Stimulated activated CD4-positive, alpha-beta T cell treated with anti-CD3 and anti-CD28 coated beads, Interleukin-1b, Interleukin-23, amount 100 ng/mL, for 1 hour (primary cell): ENCODE results near the gene DIPK2A.

Experiments used
- DNase-seq, 2 donors: peaks; one replicate each; pipeline ENCODE4 v3.0.0-alpha.2; 2020; ENCODE audit warnings: low read depth in 2 of 2

DIPK2A gene, protein sequence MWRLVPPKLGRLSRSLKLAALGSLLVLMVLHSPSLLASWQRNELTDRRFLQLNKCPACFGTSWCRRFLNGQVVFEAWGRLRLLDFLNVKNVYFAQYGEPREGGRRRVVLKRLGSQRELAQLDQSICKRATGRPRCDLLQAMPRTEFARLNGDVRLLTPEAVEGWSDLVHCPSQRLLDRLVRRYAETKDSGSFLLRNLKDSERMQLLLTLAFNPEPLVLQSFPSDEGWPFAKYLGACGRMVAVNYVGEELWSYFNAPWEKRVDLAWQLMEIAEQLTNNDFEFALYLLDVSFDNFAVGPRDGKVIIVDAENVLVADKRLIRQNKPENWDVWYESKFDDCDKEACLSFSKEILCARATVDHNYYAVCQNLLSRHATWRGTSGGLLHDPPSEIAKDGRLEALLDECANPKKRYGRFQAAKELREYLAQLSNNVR

GRCh38 chr3:143971359-143972154, at the start of gene DIPK2A:
TSS of gene DIPK2A (plus strand) at chr3:143971823. CDS start at chr3:143972333, 510 bp downstream.
- DNase-seq, result peak; percentile 79 to 96

DNA sequence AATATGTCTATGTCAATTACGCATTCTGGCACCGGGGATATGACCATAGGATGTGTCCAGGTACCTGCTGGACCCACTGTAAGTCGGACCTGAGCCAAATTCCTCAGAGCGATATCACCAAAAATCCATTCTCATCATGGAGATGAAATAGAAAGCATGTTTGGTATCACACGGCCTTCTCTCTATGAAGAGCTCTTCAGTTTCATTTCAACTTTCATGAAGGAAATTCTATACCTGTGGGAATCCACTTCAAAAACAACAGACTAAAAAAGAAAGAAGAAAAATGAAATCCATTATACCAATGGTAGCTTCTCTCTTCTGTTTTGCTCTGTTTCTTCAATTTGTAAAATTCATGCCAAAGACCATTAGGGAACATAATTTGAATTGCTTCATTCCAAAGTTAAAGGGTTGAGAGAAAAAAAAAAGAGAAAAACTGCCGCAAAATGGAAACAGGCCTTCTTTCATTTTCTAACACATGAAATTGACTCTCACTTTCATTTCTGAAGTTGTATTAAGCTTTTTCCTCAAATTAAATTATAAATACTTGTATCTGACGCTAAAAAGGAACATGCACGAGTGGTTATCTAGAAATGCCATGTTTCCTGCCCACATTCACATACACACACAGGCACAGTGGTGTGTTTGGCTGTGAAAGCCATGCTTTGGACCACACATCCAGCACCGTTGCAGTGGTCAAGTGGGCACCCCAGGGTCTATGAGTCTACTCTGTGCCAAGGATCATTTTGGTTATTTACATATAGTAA, 46.9 kb upstream of the DIPK2A start:
- no peak for DNase-seq

DNA sequence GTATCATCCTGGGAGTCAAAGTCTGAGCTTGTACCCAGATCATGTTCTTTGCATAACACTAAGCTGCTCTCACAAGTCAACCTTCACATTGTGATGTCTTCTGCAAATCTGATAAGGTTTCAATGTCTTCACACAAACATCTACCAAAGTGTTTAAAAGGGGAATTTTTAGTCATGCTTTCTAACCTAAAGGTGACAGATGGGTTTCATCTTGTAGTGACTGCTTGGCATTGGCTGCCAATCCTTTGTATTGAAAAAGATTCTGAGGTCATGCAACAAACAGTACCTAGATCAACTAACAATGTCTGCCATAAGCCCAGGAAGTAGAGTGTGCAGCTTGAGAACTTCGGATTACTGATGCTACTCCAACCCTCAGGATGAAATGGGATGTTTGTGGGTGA, 43.6 kb upstream of the DIPK2A start:
- DNase-seq, result no peak

GRCh38 chr3:143928541-143929255, 42.9 kb upstream of the DIPK2A start:
- no peak for DNase-seq

DNA sequence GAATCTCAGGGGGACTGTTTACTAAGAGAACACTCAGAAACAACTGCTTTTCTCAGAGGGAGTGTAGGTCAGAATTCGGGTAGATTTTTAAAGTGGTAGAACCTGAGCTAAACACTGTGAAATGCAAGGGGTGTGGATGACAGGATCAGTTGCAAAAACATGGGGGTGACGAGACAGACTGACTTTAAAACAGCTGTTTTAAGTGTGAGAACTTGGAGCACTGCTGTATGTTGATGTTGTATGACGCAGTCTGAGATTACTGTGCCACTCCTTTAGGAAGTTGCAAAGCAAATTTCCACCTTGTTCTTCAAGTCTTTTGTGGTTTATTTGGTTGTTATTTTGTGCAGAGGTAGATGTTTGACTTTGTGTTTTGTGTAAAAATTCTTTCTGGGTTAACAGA, 36.8 kb upstream of the DIPK2A start:
- DNase-seq, result no peak

- DNase-seq, result no peak
Observed at GRCh38 chr3:143935678-143936077, 35.9 kb upstream of the DIPK2A start.

DNA sequence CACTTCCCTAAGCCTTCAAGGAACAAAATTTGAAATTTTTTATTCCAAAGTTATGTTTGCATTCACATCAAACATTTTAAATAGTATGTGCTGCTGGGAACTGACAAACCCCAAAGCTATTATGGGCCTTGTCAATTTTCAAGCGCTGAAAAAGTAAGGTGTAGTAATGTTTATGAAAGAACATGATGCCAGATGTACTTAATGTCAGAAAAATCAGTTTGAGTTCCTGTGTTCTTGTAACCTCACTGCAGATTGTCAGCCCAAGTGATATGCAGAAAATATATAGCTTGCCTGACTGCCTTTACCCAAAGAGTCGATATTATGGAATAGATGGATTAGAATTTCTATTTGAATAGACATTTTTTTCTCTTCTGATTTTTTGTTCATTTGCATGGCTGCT, 20.8 kb upstream of the DIPK2A start:
- DNase-seq, result no peak

DNA sequence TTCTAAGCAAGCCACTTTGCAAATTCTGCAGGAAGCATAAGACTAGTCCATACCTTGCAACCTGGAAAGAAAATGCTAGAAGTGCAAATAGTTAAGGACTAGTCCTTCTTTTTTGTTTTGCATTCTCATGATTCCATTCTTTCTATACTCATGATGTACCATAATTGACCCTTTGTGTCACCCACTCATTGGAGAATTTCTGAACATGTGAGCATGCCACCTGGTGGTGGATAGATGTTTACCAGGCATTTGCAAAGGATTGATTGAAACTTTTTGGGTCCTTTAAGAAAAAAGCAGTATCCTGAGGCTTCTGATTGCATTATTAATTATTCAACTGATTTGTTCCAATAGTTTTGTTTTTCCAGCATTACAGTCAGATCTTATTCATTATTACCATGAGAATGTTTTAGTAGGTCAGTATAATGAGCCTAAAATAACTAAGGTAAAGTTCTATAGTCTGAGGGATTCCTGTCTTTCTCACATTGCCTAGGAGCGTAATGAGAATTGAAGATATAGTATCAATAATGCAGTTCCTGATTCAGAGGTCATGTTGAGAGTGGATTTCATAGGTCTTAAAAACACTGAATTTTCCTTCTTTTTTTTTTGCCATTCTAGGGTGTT, 20.2 kb upstream of the DIPK2A start:
- no peak for DNase-seq

GRCh38 chr3:143952569-143953072, 19.0 kb upstream of the DIPK2A start:
- DNase-seq, result no peak

DNA sequence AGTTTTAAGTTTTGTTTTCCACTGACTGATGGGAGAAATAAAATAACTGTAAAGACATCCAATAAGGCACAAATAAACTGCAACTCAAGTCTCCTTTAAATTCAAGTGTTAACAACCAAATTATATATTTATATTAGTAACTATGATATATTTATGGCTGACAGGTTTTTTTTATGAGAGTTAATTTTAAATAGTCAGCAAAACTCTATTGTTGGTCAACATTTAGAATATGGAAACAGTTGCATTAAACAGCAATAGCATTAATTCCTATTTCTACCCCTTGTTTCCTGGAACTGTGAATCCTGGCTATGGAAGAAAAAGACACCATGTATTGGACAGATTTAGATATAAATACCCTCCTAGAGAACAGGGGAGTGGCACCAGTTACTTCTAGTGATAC, 16.5 kb upstream of the DIPK2A start:
- DNase-seq, result no peak

GRCh38 chr3:143956838-143957237, 14.8 kb upstream of the DIPK2A start:
- no peak for DNase-seq

DNA sequence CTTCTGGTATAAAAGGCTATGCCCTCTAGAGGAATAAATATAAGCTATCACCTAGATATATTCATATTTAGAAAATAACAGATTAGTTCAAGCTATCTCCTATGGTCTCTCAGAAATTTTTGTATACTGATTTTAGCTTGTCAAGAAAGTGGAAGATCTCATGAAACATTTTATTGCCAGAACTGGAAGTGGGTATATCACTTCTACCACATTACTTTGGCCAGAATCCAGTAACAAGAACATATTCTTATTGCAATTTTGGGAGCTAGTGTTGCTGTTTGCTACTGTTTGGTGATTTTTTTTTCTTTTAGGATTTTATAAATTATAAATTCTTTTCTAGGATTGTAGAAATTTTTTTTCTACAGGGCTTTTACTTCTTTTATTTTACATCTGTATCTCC, 14.2 kb upstream of the DIPK2A start:
- no peak for DNase-seq

DNA sequence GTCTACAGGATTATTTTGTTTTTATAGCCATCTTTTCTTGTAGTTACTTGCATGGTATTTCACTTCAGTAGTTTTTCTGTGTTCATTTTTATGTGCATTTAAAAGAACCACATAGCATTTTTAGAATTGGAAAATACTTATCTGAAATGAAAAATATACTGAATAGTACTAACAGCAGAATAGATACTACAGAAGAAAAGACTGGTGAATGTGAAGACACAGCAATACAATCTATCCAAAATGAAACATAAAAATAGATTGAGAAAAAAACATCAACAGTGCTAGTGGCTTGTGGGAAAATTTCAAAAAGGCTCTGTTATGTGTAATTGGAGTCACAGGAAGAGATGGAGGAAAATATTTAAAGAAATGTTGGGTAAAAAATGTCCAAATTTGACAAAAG, 12.7 kb upstream of the DIPK2A start:
- DNase-seq, result no peak

DNA sequence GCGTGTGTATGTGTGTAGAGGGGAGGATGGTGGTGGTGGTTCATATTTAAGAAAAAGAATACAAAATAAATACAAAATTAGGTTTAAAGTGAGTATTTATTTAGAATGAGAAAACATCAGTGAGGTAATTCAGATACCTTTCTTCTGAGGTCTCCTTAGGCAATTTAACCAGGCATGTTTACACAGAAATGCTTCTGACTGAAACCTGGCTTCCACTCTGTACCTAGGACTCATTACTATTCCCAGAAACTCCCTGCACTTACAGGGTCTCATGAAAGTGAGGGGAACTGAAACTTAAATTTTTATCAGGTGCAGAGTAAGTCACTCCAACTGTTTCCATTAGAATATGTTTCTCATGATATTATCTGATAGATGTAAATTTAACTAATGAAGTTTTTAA, 10.3 kb upstream of the DIPK2A start:
- DNase-seq, result no peak

DNA sequence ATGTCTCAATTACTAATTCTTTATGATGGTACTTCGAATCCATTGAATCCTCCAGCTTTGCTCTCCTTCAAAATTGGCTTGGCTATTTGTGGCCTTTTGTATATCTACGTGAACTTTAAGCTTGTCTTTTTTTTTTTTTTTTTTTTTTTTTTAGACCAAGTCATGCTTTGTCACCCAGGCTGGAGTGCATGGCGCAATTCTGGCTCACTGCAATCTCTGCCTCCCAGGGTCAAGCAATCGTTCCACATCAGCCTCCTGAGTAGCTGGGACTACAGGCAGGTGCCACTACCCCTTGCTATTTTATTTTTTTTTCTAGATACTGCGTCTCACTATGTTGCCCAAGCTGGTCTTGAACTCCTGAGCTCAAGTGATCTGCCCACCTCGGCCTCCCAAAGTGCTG, 7.7 kb upstream of the DIPK2A start:
- no peak for DNase-seq

- peak in 1 of 2 donors; percentile 10 for DNase-seq
Observed at GRCh38 chr3:143970773-143971358, 757 bp upstream of the DIPK2A start.

- DNase-seq, result no peak
Observed at GRCh38 chr3:143972155-143972504, 507 bp downstream of the DIPK2A start.

DNA sequence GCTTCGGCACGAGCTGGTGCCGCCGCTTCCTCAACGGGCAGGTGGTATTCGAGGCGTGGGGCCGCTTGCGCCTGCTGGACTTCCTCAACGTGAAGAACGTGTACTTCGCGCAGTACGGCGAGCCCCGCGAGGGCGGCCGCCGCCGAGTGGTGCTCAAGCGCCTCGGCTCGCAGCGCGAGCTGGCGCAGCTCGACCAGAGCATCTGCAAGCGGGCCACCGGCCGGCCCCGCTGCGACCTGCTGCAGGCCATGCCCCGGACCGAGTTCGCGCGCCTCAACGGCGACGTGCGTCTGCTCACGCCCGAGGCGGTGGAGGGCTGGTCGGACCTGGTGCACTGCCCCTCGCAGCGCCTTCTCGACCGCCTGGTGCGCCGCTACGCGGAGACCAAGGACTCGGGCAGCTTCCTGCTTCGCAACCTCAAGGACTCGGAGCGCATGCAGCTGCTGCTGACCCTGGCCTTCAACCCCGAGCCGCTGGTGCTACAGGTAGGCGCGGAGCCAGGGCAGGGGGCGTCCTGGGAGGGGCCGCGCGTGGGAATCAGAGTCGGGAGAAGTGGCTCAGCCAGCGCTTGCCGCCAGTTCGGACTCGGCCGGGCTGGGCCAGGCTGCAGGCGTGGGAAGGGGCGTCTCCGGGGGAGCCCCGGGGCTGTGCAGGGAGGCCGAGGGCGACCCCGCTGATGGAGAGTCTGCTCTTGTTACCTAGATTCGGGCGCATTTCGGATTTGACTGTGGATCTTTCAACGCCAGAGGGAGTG, 1.1 kb downstream of the DIPK2A start:
- peak in 1 of 2 donors; percentile 16 for DNase-seq

DNA sequence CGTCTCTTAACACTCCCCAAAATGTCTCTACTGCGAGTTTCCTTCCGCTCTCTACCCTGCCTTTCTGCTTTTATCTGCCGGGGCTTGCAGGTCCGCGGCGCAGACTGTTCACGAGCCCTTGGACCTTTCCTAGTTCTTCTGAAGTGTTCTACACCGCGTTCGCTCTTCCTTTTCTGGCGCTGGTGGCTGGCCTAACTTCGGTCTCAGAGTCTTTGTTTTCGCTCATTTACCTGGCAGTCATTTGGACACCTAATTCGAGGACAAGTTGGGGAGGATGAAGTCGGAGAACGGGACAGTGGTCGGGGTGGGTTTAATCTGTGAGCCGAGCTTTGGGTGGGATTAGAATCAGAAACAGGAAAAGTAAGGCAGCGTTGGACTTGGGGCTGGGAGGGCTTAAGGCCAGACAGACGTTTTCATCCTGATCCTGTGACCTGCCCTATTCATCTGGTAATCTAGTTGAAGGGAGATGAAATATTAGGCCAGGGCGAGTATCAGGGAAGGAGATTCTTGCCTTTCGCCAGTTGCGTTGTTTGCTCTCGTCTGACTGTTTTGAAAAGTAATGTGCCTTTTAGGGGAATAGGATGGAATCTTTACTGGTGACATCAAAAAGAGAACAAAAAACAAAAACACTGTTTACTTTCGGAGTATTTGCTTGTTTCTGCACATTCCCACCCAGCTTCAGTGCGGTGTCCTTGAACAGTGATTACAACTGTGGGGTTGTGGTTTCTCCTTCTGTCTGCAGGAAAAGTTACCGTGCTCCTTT, 1.8 kb downstream of the DIPK2A start:
- peak; percentile 23 to 35 for DNase-seq
